Left forelimb (tissue), 1 donor: ENCODE results near the gene SOWAHA.
A peak's percentile ranks its signal among the peaks of the same experiment; 100 is the strongest.

Source experiments
- DNase-seq: peaks from one replicate; pipeline ENCODE4 v3.0.0-alpha.2; 2018; ENCODE audit warnings: low spot score

The SOWAHA gene

GRCh38 chr5:132812781-132813598 is at the start of gene SOWAHA:
Gene SOWAHA, plus strand, starts transcription at chr5:132813302. Its CDS starts 320 bp downstream, at chr5:132813622.
- no peak for DNase-seq

- DNase-seq = no peak
These were observed 49.1 kb upstream of the SOWAHA start for GRCh38 chr5:132764051-132764450.

GRCh38 chr5:132764671-132765238 is 48.3 kb upstream of the SOWAHA start:
- no peak for DNase-seq

GRCh38 chr5:132765311-132766019 is 47.6 kb upstream of the SOWAHA start:
- no peak for DNase-seq

GRCh38 chr5:132766020-132766805 is 46.9 kb upstream of the SOWAHA start:
- DNase-seq = no peak

- DNase-seq = no peak
These were observed 46.4 kb upstream of the SOWAHA start for GRCh38 chr5:132766806-132767055.

GRCh38 chr5:132767150-132767549 is 46.0 kb upstream of the SOWAHA start:
- no peak for DNase-seq

GRCh38 chr5:132768485-132768868 is 44.6 kb upstream of the SOWAHA start:
- no peak for DNase-seq

GRCh38 chr5:132770476-132771159 is 42.5 kb upstream of the SOWAHA start:
- DNase-seq = no peak

GRCh38 chr5:132771503-132771998 is 41.6 kb upstream of the SOWAHA start:
- no peak for DNase-seq

- DNase-seq = no peak
These were observed 40.6 kb upstream of the SOWAHA start for GRCh38 chr5:132772291-132773070.

- DNase-seq = no peak
These were observed 40.0 kb upstream of the SOWAHA start for GRCh38 chr5:132773114-132773513.

GRCh38 chr5:132773601-132774355 is 39.3 kb upstream of the SOWAHA start:
- no peak for DNase-seq

- no peak for DNase-seq
These were observed 38.7 kb upstream of the SOWAHA start for GRCh38 chr5:132774406-132774805.

- no peak for DNase-seq
These were observed 38.2 kb upstream of the SOWAHA start for GRCh38 chr5:132774896-132775295.

- no peak for DNase-seq
These were observed 37.6 kb upstream of the SOWAHA start for GRCh38 chr5:132775476-132775961.

GRCh38 chr5:132776131-132776937 is 36.8 kb upstream of the SOWAHA start:
- peak; percentile 67 for DNase-seq

GRCh38 chr5:132776938-132777208 is 36.2 kb upstream of the SOWAHA start:
- DNase-seq = no peak
